Neural progenitor cell (in vitro differentiated cells): ENCODE measurements around the gene ERMARD. TPM values are rescaled to one million over a fixed set of nuclear protein-coding genes. Genes with fewer than 3 reads are reported as not detected.

Experiments used
- DNase-seq: peaks from one replicate; pipeline ENCODE4 v3.0.0-alpha.2; 2016; ENCODE audit warnings: low spot score
- H2AFZ ChIP-seq: fragments of 200-600 bp; sonication (generic); replicated peaks from 2 replicates; pipeline ENCODE4 v1.6.1; 2016; ENCODE audit warnings: antibody characterized with exemption
- H3F3A ChIP-seq: fragments of 200-600 bp; sonication (generic); 2 replicates; pipeline ENCODE4 v1.6.1; 2016; ENCODE audit warnings: antibody characterized with exemption, low read depth
- H3K27ac ChIP-seq: fragments of 200-600 bp; sonication (generic); 2 replicates; pipeline ENCODE4 v1.5.1; 2016; ENCODE audit warnings: mild to moderate bottlenecking
- H3K27me3 ChIP-seq: fragments of 200-600 bp; sonication (generic); 2 replicates; pipeline ENCODE4 v1.6.1; 2016; ENCODE audit warnings: mild to moderate bottlenecking, moderate library complexity
- H3K36me3 ChIP-seq: fragments of 200-600 bp; sonication (generic); 2 replicates; pipeline ENCODE4 v1.5.1; 2016
- H3K4me1 ChIP-seq: fragments of 200-600 bp; sonication (generic); 2 replicates; pipeline ENCODE4 v1.6.1; 2016; ENCODE audit warnings: mixed run types
- H3K4me2 ChIP-seq: fragments of 200-600 bp; sonication (generic); 2 replicates; pipeline ENCODE4 v1.6.1; 2016
- H3K4me3 ChIP-seq: fragments of 200-600 bp; sonication (generic); 2 replicates; pipeline ENCODE4 v1.5.1; 2016
- H3K79me2 ChIP-seq: fragments of 200-600 bp; sonication (generic); 2 replicates; pipeline ENCODE4 v1.6.1; 2016; ENCODE audit warnings: low read depth
- H3K9ac ChIP-seq: fragments of 200-600 bp; sonication (generic); 2 replicates; pipeline ENCODE4 v1.6.1; 2016
- H3K9me3 ChIP-seq: fragments of 200-600 bp; sonication (generic); 2 replicates; pipeline ENCODE4 v1.5.1; 2016; ENCODE audit warnings: low read depth
- H4K20me1 ChIP-seq: fragments of 200-600 bp; sonication (generic); 2 replicates; pipeline ENCODE4 v1.6.1; 2016; ENCODE audit warnings: low read depth
- H3K27ac Mint-ChIP-seq: 3 replicates; pipeline ENCODE4 v1.8.0; 2021; ENCODE audit warnings: mixed read lengths
- H3K27me3 Mint-ChIP-seq: 2 replicates; pipeline ENCODE4 v1.8.0; 2022; ENCODE audit warnings: low read depth, mild to moderate bottlenecking, inconsistent platforms, moderate library complexity, mixed read lengths; ENCODE audit not compliant: insufficient read depth
- H3K36me3 Mint-ChIP-seq: 3 replicates; pipeline ENCODE4 v1.8.0; 2021; ENCODE audit warnings: mixed read lengths
- H3K4me1 Mint-ChIP-seq: 3 replicates; pipeline ENCODE4 v1.8.0; 2021; ENCODE audit warnings: mixed read lengths
- H3K4me3 Mint-ChIP-seq: 3 replicates; pipeline ENCODE4 v1.8.0; 2021; ENCODE audit warnings: mild to moderate bottlenecking, moderate library complexity, mixed read lengths
- H3K9me3 Mint-ChIP-seq: 3 replicates; pipeline ENCODE4 v1.8.0; 2020; ENCODE audit warnings: mixed read lengths
- EZH2 ChIP-seq: fragments of 200-600 bp; sonication (generic); IDR thresholded peaks from 2 replicates; pipeline ENCODE4 v1.6.1; 2017; ENCODE audit warnings: antibody characterized with exemption, mild to moderate bottlenecking, moderate library complexity
- EZH2phosphoT487 ChIP-seq: fragments of 200-600 bp; sonication (generic); IDR thresholded peaks from 2 replicates; pipeline ENCODE4 v1.6.1; 2017; ENCODE audit warnings: antibody characterized with exemption
- total RNA-seq: library from RNA; depleted of rRNA; stranded (reverse); fragments of >200 nt; gene quantifications from 2 replicates; pipeline ENCODE4 v1.2.3, GENCODE V29; 2015; ENCODE audit warnings: low replicate concordance
- TF ChIP-seq, protein P1 (sequence below): fragments of 200-600 bp; sonication (generic); IDR thresholded peaks from 2 replicates; pipeline ENCODE4 v1.5.1; 2017; ENCODE audit warnings: antibody characterized with exemption, mild to moderate bottlenecking

The ERMARD gene
- total RNA-seq, 1 donor from 2014 or later: 31.4 TPM

DNA sequence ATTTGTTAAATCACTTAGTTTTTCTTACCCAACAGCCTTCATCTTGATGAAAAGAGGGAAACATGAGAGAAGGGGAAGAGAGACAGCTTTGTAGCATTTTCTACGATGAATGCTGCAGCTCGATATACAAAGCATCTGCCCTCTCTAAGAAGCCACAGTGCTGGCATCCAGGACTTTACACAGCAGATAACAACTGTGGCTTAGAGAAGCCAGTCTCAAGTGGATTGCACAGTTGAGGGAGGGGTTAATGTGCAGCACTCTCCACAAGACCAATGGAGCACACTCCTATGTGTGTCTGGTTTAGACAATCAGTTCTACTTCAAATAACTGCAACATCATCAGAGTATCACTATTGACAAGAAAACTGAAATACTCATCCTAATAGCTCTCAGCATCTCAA is 43.6 kb upstream of the ERMARD start:
- no peak overlapping the region for H3K4me3 Mint-ChIP-seq
- Histone ChIP-seq H2AFZ (no peak overlapping the region), H3K9ac (no peak overlapping the region), H3K79me2 (peaks cover 29% of the 10 kb centered on the region), H3K27ac (no peak overlapping the region), H4K20me1 (peaks cover 18% of the 10 kb centered on the region), H3K9me3 (no peaks in the 10 kb centered on the region), H3K27me3 (no peaks in the 10 kb centered on the region), H3K4me2 (no peak overlapping the region), H3K4me3 (no peak overlapping the region), H3K4me1 (peaks cover 18% of the 10 kb centered on the region), H3K36me3 (peaks cover 10% of the 10 kb centered on the region), H3F3A (peaks cover 10% of the 10 kb centered on the region)
- H3K27me3 Mint-ChIP-seq: peaks cover 2% of the 10 kb centered on the region
- no peaks in the 10 kb centered on the region for H3K9me3 Mint-ChIP-seq
- H3K36me3 Mint-ChIP-seq: peaks cover 6% of the 10 kb centered on the region
- TF ChIP-seq EZH2 (no peak), EZH2phosphoT487 (no peak)
- TF ChIP-seq, protein P1, sequence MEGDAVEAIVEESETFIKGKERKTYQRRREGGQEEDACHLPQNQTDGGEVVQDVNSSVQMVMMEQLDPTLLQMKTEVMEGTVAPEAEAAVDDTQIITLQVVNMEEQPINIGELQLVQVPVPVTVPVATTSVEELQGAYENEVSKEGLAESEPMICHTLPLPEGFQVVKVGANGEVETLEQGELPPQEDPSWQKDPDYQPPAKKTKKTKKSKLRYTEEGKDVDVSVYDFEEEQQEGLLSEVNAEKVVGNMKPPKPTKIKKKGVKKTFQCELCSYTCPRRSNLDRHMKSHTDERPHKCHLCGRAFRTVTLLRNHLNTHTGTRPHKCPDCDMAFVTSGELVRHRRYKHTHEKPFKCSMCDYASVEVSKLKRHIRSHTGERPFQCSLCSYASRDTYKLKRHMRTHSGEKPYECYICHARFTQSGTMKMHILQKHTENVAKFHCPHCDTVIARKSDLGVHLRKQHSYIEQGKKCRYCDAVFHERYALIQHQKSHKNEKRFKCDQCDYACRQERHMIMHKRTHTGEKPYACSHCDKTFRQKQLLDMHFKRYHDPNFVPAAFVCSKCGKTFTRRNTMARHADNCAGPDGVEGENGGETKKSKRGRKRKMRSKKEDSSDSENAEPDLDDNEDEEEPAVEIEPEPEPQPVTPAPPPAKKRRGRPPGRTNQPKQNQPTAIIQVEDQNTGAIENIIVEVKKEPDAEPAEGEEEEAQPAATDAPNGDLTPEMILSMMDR: no peak
- no peak overlapping the region for H3K27ac Mint-ChIP-seq
- H3K4me1 Mint-ChIP-seq: peaks cover 19% of the 10 kb centered on the region
- DNase-seq: no peak

DNA sequence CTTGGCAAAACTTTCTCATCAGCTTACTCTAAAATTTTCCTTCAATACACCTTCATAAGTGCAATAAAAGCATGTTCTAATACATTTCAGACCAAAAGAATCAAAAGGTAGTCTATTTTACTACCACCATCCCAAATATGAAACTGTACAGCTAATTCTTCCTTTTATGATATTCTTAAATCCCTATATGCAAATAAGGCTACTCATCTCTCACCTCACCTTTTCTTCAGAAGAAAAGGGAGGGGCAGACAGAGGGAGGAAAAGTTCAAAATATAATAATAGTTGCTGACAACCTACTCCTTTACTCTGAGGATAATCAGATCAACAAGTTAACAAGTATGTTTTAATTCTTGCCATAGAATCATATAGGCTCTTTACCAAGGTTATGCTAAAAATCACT is 42.1 kb upstream of the ERMARD start:
- peaks cover 2% of the 10 kb centered on the region for H4K20me1 ChIP-seq
- H3K79me2 ChIP-seq: peaks cover 14% of the 10 kb centered on the region
- no peaks in the 10 kb centered on the region for H3K27me3 ChIP-seq
- no peaks in the 10 kb centered on the region for H3K9me3 ChIP-seq
- peaks cover 10% of the 10 kb centered on the region for H3K36me3 ChIP-seq
- Mint-ChIP-seq H3K4me3 (no peak overlapping the region), H3K4me1 (peaks cover 4% of the 10 kb centered on the region), H3K27me3 (peaks cover 2% of the 10 kb centered on the region), H3K27ac (no peak overlapping the region), H3K9me3 (no peaks in the 10 kb centered on the region), H3K36me3 (peaks cover 7% of the 10 kb centered on the region)
- TF ChIP-seq, protein P1: no peak
- TF ChIP-seq EZH2phosphoT487: no peak
- TF ChIP-seq EZH2: no peak
- H3F3A ChIP-seq: peaks cover 10% of the 10 kb centered on the region
- H2AFZ ChIP-seq: no peak overlapping the region
- peaks cover 5% of the 10 kb centered on the region for H3K4me1 ChIP-seq
- H3K4me3 ChIP-seq: no peak overlapping the region
- H3K4me2 ChIP-seq: no peak overlapping the region
- no peak overlapping the region for H3K9ac ChIP-seq
- no peak overlapping the region for H3K27ac ChIP-seq
- DNase-seq: no peak

DNA sequence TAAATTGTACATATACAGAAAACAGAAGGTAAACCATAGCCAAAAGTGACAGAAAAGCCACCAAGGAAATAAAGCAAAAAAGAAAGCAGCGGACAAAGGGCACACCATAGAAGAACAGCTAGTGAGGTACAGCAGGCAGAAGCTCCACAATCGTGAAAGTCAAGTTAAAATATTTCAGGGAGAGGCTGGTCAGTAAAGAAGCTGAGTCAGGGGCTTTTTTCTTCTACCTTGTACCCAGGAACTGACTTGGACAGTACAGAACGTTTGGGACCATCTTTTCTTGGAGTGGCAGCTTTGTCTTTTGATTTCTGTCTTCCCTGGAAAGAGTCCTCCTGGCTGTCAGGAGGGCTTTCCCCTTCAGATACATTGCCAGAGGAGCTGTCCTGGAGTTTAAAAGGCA is 41.4 kb upstream of the ERMARD start:
- no peaks in the 10 kb centered on the region for H3K4me1 ChIP-seq
- H2AFZ ChIP-seq: no peak overlapping the region
- no peak overlapping the region for H3K9ac ChIP-seq
- peaks cover 7% of the 10 kb centered on the region for H3K79me2 ChIP-seq
- H3K36me3 Mint-ChIP-seq: peaks cover 10% of the 10 kb centered on the region
- H4K20me1 ChIP-seq: no peaks in the 10 kb centered on the region
- no peaks in the 10 kb centered on the region for H3K9me3 Mint-ChIP-seq
- DNase-seq: no peak
- H3K27me3 ChIP-seq: no peaks in the 10 kb centered on the region
- peaks cover 2% of the 10 kb centered on the region for H3K27me3 Mint-ChIP-seq
- H3K9me3 ChIP-seq: no peaks in the 10 kb centered on the region
- TF ChIP-seq EZH2phosphoT487 (no peak), EZH2 (no peak)
- TF ChIP-seq, protein P1: no peak
- no peak overlapping the region for H3K27ac ChIP-seq
- peaks cover under 1% of the 10 kb centered on the region for H3K4me1 Mint-ChIP-seq
- no peak overlapping the region for H3K4me3 Mint-ChIP-seq
- H3F3A ChIP-seq: peaks cover 10% of the 10 kb centered on the region
- no peak overlapping the region for H3K4me3 ChIP-seq
- no peak overlapping the region for H3K27ac Mint-ChIP-seq
- no peak overlapping the region for H3K4me2 ChIP-seq
- H3K36me3 ChIP-seq: peaks cover 10% of the 10 kb centered on the region
